NCI-H69 (cell line): ENCODE data around the gene ACAP3.

Experiments used
- DNase-seq: peaks from one replicate; lab custom pipeline; 2025; lab: John Stamatoyannopoulos, UW

ACAP3 gene, protein sequence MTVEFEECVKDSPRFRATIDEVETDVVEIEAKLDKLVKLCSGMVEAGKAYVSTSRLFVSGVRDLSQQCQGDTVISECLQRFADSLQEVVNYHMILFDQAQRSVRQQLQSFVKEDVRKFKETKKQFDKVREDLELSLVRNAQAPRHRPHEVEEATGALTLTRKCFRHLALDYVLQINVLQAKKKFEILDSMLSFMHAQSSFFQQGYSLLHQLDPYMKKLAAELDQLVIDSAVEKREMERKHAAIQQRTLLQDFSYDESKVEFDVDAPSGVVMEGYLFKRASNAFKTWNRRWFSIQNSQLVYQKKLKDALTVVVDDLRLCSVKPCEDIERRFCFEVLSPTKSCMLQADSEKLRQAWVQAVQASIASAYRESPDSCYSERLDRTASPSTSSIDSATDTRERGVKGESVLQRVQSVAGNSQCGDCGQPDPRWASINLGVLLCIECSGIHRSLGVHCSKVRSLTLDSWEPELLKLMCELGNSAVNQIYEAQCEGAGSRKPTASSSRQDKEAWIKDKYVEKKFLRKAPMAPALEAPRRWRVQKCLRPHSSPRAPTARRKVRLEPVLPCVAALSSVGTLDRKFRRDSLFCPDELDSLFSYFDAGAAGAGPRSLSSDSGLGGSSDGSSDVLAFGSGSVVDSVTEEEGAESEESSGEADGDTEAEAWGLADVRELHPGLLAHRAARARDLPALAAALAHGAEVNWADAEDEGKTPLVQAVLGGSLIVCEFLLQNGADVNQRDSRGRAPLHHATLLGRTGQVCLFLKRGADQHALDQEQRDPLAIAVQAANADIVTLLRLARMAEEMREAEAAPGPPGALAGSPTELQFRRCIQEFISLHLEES

DNA sequence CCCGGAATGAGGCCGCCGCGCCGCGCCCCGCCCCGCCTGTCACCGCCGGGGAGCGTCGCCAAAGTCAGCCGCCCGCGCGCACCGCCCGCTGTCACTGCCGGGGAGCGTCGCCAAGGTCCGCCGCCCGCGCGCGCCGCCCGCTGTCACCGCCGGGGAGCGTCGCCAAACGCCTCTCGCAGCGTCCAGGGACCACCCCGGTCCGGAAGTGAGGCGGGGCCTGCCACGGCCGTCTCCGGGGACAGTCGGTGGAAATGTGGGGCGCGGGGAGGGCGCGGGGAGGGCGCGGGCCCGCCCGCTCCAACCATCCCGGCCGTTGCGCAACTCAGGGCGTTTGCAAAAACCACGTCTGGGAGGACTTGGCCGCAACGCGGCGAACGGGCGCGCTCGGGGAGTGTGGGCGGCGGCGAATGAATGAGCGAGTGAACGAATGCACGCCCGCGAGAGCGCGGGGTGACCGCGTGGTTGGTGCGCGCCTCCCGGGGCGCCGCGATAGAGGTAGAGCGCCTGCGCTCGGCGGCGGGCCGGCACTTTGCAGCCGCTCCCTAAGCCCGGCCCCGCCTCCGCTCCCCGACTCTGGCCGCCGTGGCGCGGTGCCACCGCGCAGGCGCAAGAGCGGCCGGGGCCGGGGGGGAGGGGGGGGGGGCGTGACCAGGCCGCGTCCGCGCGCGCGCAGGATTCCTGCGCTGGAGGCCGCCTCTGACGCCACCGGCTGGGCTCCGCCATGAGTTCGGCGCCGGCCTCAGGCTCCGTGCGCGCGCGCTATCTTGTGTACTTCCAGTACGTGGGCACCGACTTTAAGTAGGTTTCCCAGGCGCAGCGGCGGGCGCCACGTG lies at the start of gene ACAP3, which contains the start of gene PUSL1:
ACAP3 (minus strand) TSS at position 8 of the 833 bp plus-strand sequence. CDS start 115 bp downstream, outside the sequence.
PUSL1 (plus strand) TSS at position 675 of the 833 bp plus-strand sequence; CDS start at position 722, 47 bp downstream.
- DNase-seq, result peak; percentile 92

DNA sequence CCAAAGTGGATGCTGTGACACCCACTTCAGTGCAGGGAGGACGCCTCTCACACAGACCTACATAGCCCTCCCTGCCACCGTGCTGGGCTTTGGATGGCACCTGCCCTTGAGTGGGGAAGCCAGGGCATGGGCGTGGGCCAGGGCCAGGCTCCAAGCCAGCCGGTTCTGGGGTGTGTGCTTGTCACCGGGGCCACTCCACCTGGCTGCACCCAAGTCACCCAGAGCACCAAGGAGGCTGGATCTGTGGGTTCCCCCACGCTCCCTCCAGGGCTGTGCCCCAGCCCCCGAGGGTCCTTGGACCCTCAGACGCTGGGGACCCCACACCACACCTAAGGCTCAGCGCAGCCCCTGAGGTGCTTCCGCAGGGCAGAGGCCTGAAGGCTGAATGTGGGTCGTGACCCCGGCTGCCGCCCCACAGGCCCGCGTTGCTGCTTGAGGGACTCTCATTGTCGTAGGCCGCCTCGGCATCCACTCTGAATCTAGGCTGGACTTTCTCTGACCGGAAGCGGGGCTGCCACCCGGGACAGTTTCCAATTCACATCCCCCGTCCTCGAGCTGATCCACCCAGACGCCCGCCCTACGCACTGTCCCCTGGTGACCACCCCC lies 49.2 kb upstream of the ACAP3 start:
- DNase-seq, result no peak

DNA sequence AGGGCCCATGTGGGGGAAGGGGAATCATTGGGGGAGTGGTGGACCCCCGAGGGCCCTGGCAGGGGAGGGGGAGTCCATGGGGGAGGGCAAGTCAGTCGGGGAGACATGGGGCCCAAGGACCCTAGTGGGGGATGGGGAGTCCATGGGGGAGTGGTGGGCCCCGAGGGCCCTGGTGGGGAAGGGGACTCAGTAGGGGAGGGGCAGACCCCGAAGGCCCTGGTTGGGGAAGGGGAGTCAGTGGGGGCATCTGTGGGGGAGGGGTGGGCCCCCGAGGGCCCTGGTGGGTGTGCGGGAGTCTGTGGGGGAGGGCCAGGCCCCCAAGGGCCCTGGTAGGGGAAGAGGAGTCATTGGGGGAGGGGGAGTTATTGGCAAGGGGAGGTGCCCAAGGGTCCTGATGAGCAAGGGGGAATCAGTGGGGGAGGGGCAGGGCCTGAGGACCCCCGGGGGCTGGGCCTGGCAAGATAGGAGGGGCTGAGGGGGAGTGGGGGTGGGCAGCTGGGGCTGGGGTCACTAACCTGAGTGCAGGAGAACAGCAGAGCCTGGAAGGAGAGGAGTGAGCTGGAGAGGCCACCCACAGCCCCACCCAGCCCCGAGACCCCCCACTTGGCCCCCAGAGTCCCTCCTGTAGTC lies 48.6 kb upstream of the ACAP3 start:
- DNase-seq, result no peak

DNA sequence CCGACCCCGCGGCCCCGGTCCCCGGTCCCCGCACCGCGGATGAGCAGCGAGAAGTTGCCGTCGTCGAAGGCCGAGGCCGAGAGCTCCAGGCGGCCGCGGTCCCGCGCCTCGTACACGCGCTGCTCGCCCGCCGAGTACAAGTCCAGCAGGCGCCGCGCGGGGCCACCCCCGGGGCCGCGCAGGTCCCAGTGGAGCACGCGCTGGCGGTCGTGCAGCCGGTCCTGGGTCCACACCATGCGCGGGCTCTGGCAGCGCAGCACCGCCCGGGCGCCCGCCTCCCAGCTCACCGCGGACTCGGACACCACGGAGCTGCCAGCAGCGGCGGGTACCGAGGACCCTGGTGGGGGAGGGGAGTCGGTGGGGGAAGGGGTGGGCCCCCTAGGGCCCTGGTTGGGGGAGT lies 47.7 kb upstream of the ACAP3 start:
- DNase-seq, result peak; percentile 60

DNA sequence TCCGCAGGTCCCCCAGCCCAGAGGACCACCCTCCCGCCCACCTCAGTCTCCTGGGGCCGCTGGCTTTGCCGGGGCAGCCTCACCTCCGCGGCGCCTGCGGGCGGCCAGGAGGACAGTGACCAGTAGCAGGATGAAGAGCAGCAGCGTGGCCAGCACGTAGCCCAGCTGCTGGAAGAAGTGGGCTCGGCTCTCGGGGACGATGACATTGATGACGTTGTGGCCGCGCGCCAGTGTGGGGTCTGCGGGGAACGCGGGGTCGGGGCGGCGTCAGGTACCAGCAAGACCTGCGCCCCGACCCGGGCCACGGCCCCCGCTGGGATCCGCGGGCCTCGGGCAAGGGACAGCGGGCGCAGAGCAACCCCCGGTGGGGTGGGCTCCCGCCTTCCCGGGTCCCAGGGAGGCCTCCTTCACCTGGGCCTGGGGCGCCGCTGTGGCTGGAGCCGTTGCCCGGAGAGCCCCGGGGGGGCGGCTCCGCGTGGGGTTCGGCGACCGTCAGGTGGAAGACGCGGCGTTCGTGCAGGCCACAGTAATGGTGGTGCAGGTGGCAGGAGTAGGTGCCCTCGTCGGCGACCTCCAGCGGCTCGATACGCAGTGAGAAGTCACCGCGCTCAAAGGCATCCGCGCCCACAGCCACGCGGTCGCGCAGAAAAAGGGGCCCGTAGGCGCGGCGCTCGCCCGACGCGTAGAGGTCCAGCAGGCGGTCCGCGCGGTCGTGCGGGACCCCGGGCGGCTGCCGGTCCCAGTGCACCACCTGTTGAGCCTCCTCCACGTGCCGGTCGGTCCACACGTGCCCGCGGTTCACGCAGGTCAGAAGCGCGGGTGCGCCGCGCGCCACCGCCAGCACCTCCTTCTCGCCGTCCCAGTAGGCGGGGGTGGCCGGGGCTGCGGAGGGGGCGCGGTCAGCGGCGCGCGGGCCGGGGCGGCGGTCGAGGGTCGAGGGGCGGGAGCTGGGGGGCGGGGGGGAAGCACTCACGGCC lies 46.8 kb upstream of the ACAP3 start:
- peak; percentile 20 for DNase-seq

DNA sequence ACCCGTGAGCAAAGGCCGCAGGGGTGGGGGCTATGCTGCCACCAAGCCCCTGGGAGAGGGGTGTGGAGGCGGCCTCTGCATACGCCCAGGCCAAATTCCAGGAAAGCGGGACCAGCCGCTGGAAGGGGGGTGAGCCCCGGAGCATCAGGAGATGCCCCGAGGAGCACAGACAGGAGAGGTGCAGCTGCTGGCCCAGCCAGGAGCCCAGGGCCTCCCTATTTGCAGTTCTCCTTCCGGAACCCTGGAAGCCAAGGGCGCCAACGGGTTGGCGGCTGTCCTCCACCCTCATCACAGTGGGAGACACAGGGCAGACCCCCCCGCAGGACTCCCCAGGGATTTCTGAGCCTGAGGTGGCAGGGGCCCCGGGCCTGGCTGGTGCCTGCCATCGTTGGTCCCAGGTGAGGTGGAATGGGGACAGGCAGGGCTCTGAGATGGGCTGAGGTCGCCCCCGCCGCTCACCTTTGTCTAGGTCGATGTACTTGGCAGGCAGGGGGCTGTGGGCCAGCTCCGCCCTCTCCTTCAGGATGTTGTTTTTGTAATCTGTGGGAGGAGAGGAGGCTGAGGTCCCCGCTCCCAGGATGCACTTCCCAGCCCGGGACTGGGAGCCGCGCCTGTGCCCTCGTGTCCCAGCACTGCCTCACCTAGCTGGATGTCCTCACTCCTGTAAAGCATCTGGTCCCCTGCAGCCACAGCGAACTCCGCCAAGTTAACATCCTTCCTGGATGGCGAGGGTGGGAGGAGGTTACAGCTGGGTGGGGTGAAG lies 45.8 kb upstream of the ACAP3 start:
- peak; percentile 24 for DNase-seq

DNA sequence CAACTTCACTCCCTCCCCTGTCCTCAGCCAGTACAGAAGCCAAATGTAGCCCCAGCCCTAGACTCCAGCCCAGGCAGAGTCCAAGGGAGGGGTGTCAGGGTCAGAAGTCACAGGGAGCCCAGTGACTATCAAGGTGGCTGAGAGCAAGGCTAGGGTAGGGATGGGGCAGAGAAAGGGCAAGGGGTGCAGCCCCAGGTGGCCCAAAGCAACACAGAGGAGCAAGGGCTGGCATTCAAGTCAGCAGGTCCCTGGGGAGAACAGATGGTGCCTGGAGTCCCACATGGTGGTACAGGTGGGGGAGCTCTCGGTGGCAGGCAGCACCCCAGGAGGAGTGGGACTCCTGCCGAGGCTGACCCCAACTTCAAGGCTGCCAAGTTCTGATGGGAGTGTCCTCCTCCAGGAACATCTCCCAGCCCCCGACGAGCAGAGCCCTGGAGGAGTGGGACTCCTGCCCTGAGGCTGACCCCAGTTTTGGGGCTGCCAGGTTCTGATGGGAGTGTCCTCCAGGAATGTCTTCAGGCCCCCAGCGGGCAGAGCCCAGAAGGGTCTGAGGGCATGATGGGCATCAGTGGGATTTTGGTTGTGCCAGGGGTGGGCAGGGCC lies 45.2 kb upstream of the ACAP3 start:
- peak; percentile 21 for DNase-seq

DNA sequence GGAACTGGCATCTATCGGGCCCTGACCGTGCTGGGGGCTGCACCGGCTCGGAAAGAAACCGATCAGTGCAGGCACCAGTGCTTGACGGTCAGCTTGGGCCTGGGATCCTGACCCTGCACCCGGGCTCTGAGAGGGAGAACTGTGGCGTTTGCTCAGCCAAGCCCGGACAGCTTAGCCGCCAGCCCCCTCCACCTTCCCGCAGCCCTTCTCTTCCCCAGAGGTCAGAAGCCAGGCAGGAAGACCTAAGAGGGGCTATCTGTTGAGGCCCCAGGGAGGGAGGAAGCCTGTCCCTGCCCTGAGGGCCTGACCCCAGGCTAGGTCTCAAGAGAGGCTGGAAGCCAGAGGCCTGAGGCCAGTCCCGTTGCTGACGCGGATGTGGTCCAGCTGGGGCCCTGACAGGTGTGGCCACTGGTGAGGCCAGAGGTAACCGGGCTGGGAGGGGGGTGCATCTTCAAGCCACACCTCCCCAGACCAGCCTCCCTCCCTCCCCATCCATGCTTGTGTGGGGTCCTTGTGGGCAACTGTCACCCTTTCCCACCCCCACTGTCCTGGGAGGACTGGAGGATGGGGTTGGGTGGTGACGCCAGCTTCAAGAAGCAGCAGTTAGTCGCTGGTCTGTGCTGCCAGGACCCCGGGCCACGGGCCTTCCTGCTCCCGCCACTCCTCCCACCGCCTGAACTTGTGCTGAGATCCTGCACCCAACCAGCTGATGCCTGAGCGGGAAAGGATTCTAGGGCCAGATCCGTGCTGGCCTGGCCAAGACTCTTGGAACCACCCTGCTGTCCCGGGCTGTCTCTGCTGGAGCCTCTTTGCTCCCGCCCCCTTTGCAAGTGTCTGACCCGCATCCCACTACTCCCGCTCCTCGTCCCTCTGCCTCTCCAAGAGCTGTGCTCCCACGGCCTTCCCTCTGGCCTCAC lies 44.0 kb upstream of the ACAP3 start:
- no peak for DNase-seq

DNA sequence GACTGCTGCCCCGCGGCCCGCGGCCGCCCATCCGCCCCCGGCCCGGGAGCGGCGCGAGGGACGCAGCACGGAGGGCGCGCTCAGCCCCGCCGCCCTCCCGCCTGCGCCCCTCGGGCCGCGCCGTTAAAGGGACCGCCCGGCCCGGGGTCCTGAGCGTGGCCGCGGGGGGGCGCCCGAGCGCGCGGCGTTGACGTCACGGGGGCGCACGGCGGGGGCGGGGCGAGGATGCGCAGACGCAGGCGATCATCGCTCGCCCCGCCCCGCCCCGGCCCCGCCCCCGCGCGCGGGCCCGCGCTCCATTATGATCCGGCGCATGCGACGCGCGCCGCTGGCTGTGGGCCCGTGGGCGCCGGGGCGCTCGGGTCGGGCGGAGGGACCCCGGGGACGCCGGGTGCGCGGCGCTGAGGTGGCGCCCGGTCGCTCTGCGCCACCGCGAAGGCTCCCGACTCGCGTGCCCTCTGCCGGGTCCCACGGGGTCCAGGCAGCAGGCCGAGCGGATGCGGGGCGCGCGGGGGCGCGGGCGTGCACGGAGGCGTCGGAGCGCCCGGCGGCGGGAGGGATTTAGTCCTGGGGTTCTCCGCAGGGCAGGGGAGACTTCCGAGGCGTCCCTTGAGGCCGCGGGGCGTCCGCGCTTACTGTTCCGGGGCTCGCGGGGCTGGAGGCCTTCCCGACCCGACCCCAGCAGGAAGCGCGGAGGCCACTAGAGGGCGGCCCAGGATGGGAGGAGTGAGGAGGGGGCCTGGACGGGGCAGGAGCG lies 41.7 kb upstream of the ACAP3 start, which contains the start of gene DVL1:
DVL1 (minus strand) TSS at position 163 of the 757 bp plus-strand sequence. CDS start 353 bp downstream, outside the sequence.
- peak; percentile 74 for DNase-seq

DNA sequence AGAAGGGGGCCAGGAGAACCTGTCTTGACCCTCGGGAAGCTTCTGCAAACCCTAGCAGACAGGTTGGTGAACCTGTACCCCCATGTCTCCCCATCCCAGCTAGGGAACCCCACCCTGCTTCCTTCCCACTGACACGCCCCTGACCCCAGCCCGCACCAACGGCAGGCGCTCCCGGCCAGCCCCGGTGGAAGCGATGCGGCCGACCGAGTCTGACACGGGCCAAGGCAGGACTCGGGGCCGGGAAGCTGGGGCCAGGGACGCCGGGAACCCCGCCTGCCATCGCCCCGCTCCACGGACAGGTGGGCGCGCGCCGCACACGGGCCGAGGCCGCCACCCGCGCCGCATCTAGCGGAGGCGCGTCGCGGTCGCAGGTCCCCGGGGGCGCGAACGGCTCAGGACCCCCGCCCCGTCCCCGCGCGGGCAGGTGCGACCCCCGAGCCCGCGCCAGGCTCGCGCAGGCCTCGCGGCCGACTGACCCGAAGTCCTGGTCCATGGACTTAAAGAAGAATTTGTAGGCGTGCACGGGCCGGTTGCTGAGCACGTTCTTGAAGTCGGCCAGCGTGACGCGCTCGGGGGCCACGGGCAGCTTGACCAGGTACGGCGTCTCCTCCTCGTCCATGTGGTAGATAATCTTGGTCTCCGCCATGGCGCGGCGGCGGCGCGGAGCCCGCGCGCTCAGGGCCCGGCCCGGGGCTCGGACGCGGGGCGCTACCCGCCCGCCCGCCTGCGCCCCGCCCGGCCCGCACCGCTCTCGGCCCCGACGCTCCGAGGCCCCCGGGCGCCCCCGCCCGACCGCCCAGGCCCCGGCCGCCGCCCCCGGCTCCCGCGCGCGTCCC lies 40.9 kb upstream of the ACAP3 start:
- peak; percentile 45 for DNase-seq

DNA sequence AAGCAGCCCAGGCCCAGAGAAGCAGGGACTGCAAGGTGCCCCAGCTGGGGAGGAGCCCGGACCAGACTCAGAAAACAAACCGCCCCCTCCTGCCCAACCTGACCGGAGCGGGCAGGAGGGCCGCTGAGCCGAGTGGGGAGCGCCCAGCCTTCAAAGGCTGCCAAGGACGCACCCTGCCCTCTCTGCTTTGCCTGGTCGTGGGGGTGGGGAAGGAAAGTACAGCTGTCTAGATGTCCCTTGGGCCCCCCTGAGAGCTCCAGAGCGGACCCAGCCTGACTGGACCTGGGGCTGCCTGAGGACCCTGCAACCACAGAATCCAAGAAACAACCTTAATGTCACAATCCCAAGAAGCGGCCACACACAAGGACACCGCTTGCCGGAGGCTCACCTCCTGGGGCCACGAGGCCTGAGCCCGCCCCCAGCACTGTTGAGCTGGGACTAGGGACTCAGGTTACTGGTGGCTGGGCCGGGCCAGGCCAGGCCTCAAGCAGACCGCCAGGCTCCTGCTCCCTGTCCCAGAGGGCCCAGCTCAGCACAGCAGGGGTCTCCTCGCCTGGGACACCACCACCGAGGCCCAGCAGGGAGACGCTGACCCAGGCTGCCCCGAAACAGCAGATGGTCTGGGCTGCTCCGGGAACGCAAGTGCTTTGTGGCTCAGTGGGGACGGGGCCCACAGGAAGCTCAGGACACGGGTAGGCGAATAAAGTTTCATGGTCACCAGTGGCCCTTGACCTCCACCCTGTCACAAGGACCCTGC lies 40.1 kb upstream of the ACAP3 start:
- DNase-seq, result no peak

DNA sequence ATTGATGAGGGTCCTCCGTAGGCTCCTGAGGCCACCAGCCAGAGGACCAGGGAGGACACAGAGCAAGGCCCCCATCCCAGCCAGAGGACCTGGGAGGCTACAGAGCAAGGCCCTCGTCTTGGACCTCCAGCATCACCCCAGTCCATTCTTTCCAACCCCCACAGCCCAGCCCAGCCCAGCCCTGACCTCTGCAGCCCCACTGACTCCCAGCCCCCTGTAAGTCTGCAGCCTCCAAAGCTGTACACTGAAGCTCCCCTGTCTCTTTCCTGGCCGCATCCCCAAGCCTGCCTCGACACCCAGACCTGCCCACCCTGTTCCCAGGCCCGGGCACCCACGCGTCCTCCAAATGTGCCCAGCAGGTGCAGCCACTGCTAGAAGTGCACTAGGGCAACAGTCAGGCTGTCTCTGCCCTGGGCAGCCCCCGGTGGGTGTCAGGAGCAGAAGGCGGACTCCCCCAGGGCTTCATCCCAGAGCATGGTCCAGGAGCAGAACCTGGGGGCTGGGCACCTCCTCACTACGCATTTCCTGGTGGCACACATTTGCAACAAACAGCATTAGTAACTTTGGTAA lies 39.4 kb upstream of the ACAP3 start:
- DNase-seq, result no peak

DNA sequence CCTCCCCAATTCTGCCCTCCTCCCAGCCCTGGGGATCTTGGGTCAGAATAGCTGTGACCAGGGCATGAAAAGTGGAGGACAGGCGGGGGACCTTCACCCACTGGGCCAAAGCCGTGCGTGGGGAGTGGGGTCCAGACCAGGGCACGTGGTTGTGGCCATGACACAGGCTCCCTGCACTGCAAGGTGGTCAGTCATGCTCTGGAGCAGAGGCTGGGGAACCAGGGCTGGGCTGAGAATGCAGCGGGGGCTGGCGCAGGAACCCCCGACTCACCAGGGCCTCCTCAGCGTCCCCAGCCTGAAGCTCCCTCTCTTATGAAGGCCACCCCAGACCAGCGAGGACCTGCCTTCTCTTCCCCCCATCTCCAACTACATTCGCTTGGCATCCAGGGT lies 38.8 kb upstream of the ACAP3 start:
- no peak for DNase-seq

DNA sequence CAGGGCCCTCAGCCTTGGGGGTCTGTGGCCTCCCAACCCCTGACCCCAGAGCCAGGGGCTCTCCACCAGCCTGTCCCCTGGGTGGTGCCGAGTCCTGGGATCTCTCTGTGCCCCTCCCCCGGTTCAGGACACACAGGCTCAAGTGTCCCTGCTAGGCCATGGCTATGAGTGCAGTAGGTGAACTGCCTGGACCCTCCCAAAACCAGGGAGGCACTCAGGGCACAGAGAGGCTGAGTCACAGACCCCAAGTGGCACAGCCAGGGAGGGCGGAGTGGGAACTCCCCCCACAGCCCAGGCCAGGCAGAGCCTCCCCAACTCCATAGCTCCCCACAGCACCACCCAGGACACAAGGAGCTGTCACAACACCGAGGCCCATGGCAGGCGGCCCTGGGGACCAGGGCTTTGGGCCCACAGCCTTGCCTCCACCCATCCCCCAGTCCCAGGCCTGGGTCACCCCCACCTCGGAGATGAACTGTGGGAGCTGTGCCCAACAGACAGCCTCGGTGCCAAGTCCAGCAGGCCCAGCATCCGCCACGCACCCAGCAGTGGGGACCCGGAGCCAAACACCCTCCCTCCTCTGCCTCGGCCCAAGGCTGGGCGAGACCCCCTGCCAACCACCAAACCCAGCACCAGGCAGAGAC lies 38.2 kb upstream of the ACAP3 start:
- DNase-seq, result no peak
